Vagina (tissue), 2 donors: ENCODE data around the gene NRXN2.

Experiments
- POLR2A ChIP-seq, 2 donors: fragments of 450-650 bp; IDR thresholded peaks; one replicate each; pipeline ENCODE4 v1.6.1; 2017; ENCODE audit warnings: antibody characterized with exemption in 2 of 2, mild to moderate bottlenecking in 2 of 2, moderate library complexity in 2 of 2
- TF ChIP-seq, protein P1 (sequence below), 3 experiments: fragments of 450-650 bp in 2 of 3; fragments of 200-600 bp in 1 of 3; sonication (generic) in 1 of 3; IDR thresholded peaks; one replicate each; pipeline ENCODE4 v1.5.1; 2017 to 2019; ENCODE audit warnings: antibody characterized with exemption in 3 of 3, mild to moderate bottlenecking in 2 of 3, moderate library complexity in 2 of 3

GRCh38 chr11:64622681-64623080 lies 100.3 kb downstream of the NRXN2 start:
- TF ChIP-seq, protein P1, sequence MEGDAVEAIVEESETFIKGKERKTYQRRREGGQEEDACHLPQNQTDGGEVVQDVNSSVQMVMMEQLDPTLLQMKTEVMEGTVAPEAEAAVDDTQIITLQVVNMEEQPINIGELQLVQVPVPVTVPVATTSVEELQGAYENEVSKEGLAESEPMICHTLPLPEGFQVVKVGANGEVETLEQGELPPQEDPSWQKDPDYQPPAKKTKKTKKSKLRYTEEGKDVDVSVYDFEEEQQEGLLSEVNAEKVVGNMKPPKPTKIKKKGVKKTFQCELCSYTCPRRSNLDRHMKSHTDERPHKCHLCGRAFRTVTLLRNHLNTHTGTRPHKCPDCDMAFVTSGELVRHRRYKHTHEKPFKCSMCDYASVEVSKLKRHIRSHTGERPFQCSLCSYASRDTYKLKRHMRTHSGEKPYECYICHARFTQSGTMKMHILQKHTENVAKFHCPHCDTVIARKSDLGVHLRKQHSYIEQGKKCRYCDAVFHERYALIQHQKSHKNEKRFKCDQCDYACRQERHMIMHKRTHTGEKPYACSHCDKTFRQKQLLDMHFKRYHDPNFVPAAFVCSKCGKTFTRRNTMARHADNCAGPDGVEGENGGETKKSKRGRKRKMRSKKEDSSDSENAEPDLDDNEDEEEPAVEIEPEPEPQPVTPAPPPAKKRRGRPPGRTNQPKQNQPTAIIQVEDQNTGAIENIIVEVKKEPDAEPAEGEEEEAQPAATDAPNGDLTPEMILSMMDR (IDR thresholded peaks at IDR 0.05): no peak
- TF ChIP-seq POLR2A (IDR thresholded peaks at IDR 0.05): no peak
